H1 (cell line): ENCODE measurements around the gene MLF1. TPM values are rescaled to one million over a fixed set of nuclear protein-coding genes. Genes with fewer than 3 reads are reported as not detected.

Experiments
- CTCF ChIA-PET: fragments of 300-600 bp; sonication (Branson Sonifier 250); formaldehyde crosslinking; loops from one replicate; lab custom pipeline; 2021; ENCODE audit not compliant: partially characterized antibody; lab: Charles Lee
- POLR2A ChIA-PET: fragments of 300-600 bp; sonication (Branson Sonifier 250); formaldehyde crosslinking; loops from one replicate; lab custom pipeline; 2021; ENCODE audit warnings: inconsistent platforms; ENCODE audit not compliant: partially characterized antibody; lab: Charles Lee
- DNase-seq, 2 experiments: peaks; one replicate each; pipeline versions ENCODE4 v3.0.0 to v3.0.0-alpha.2; 2010 to 2022; ENCODE audit warnings: low spot score in 2 of 2, low read depth in 1 of 2, mixed read lengths in 1 of 2
- FAIRE-seq: peaks from 2 replicates; lab custom pipeline; 2011; peaks lifted over from hg19 to GRCh38; lab: Jason Lieb, UNC
- H2AFZ ChIP-seq: 2 replicates; pipeline ENCODE4 v1.8.1; 2012; ENCODE audit warnings: low read length, inconsistent platforms
- H2AK5ac ChIP-seq: 2 replicates; pipeline ENCODE4 v1.6.1; 2013; ENCODE audit warnings: low read depth, low read length
- H2BK120ac ChIP-seq: replicated peaks from 2 replicates; pipeline ENCODE3; 2013; ENCODE audit warnings: low read depth, low read length, inconsistent platforms
- H2BK12ac ChIP-seq: 2 replicates; pipeline ENCODE4 v1.6.1; 2013; ENCODE audit warnings: low read depth, low read length
- H2BK15ac ChIP-seq: 2 replicates; pipeline ENCODE4 v1.6.1; 2013; ENCODE audit warnings: low read length
- H2BK20ac ChIP-seq: 2 replicates; pipeline ENCODE4 v1.6.1; 2013; ENCODE audit warnings: low read length
- H2BK5ac ChIP-seq: 2 replicates; pipeline ENCODE4 v1.6.1; 2013; ENCODE audit warnings: low read depth, low read length
- H3K14ac ChIP-seq: 2 replicates; pipeline ENCODE4 v1.6.1; 2013; ENCODE audit warnings: inconsistent platforms; ENCODE audit not compliant: insufficient read length
- H3K18ac ChIP-seq: 2 replicates; pipeline ENCODE4 v1.6.1; 2013; ENCODE audit warnings: low read length; ENCODE audit errors: extremely low read depth
- H3K23ac ChIP-seq: 2 replicates; pipeline ENCODE4 v1.6.1; 2013; ENCODE audit warnings: inconsistent platforms; ENCODE audit not compliant: insufficient read length
- H3K23me2 ChIP-seq: 2 replicates; pipeline ENCODE4 v1.6.1; 2013; ENCODE audit warnings: low read depth, low read length
- H3K27ac ChIP-seq: 2 replicates; pipeline ENCODE4 v1.6.1; 2011; ENCODE audit warnings: low read depth, low read length, inconsistent platforms
- H3K27me3 ChIP-seq, 4 experiments: replicated peaks in 1 of 4; 1 replicate in 1 of 4; 2 replicates in 3 of 4; pipeline versions ENCODE4 v1.6.1 to v1.8.1; 2011 to 2013; ENCODE audit warnings: low read length in 3 of 4, mild to moderate bottlenecking in 3 of 4, inconsistent platforms in 2 of 4, mixed read lengths in 2 of 4, moderate library complexity in 1 of 4; ENCODE audit not compliant: control insufficient read depth in 3 of 4, insufficient read depth in 3 of 4; ENCODE audit errors: extremely low read depth in 1 of 4
- H3K36me3 ChIP-seq, 4 experiments: 2 replicates each; pipeline versions ENCODE4 v1.6.1 to v1.8.1; 2011 to 2013; ENCODE audit warnings: mild to moderate bottlenecking in 4 of 4, low read length in 3 of 4, moderate library complexity in 2 of 4, control low read depth in 1 of 4, inconsistent platforms in 1 of 4; ENCODE audit not compliant: insufficient read depth in 4 of 4, control insufficient read depth in 2 of 4
- H3K4ac ChIP-seq: replicated peaks from 2 replicates; pipeline ENCODE3; 2013; ENCODE audit warnings: low read length, low read depth, mixed read lengths, inconsistent platforms; ENCODE audit not compliant: insufficient read length
- H3K4me1 ChIP-seq, 4 experiments: replicated peaks in 1 of 4; 1 replicate in 1 of 4; 2 replicates in 3 of 4; pipeline versions ENCODE4 v1.6.1 to v1.8.1; 2011 to 2013; ENCODE audit warnings: low read length in 3 of 4, inconsistent platforms in 2 of 4, mixed read lengths in 1 of 4; ENCODE audit not compliant: insufficient read depth in 4 of 4, control insufficient read depth in 3 of 4
- H3K4me2 ChIP-seq, 2 experiments: 2 replicates each; pipeline versions ENCODE4 v1.6.1 to v1.8.1; 2011 to 2013; ENCODE audit warnings: low read depth in 2 of 2, low read length in 2 of 2, control low read depth in 1 of 2, inconsistent platforms in 1 of 2, mild to moderate bottlenecking in 1 of 2; ENCODE audit not compliant: insufficient read depth in 1 of 2
- H3K4me3 ChIP-seq, 4 experiments: fragments of 200-600, 300-600 bp in 1 of 4; sonication (generic), shearing (Covaris generic), sonication (Bioruptor Twin) in 1 of 4; 2 replicates each; pipeline versions ENCODE4 v1.5.1 to v1.8.1; 2011 to 2016; ENCODE audit warnings: low read length in 4 of 4, low read depth in 3 of 4, control low read depth in 2 of 4, inconsistent platforms in 2 of 4, mild to moderate bottlenecking in 2 of 4, mixed read lengths in 1 of 4, moderate library complexity in 1 of 4; ENCODE audit not compliant: insufficient read depth in 2 of 4; ENCODE audit errors: extremely low read depth in 1 of 4
- H3K56ac ChIP-seq: replicated peaks from 2 replicates; pipeline ENCODE3; 2013; ENCODE audit warnings: low read depth, mild to moderate bottlenecking, mixed read lengths, low read length, inconsistent platforms; ENCODE audit not compliant: insufficient read length
- H3K79me1 ChIP-seq: 2 replicates; pipeline ENCODE4 v1.6.1; 2013; ENCODE audit warnings: low read depth, low read length, control low read depth
- H3K79me2 ChIP-seq, 2 experiments: 2 replicates each; pipeline versions ENCODE4 v1.6.1 to v1.8.1; 2012 to 2013; ENCODE audit warnings: low read length in 2 of 2, mild to moderate bottlenecking in 2 of 2, inconsistent platforms in 1 of 2; ENCODE audit not compliant: insufficient read depth in 2 of 2, control insufficient read depth in 1 of 2
- H3K9ac ChIP-seq, 4 experiments: replicated peaks in 1 of 4; 1 replicate in 1 of 4; 2 replicates in 3 of 4; pipeline versions ENCODE4 v1.6.1 to v1.8.1; 2011 to 2013; ENCODE audit warnings: low read depth in 3 of 4, low read length in 3 of 4, control low read depth in 2 of 4, mild to moderate bottlenecking in 2 of 4, moderate library complexity in 2 of 4, inconsistent platforms in 1 of 4; ENCODE audit errors: extremely low read depth in 1 of 4
- H3K9me3 ChIP-seq, 2 experiments: 2 replicates each; pipeline versions ENCODE4 v1.6.1 to v1.8.1; 2012 to 2013; ENCODE audit warnings: mild to moderate bottlenecking in 2 of 2, moderate library complexity in 2 of 2, control low read depth in 1 of 2, inconsistent platforms in 1 of 2, low read depth in 1 of 2, low read length in 1 of 2, mixed read lengths in 1 of 2; ENCODE audit not compliant: insufficient read depth in 2 of 2
- H4K20me1 ChIP-seq, 2 experiments: replicated peaks in 1 of 2; 2 replicates each; pipeline versions ENCODE3 to v1.8.1; 2011 to 2013; ENCODE audit warnings: inconsistent platforms in 2 of 2, low read length in 2 of 2, mild to moderate bottlenecking in 1 of 2; ENCODE audit not compliant: insufficient read depth in 2 of 2, control insufficient read depth in 1 of 2
- H4K5ac ChIP-seq: 2 replicates; pipeline ENCODE4 v1.6.1; 2013; ENCODE audit warnings: low read length, low read depth, mixed read lengths, inconsistent platforms; ENCODE audit not compliant: insufficient read length
- H4K8ac ChIP-seq: 2 replicates; pipeline ENCODE4 v1.8.0; 2013; ENCODE audit warnings: mild to moderate bottlenecking, moderate library complexity, low read length, inconsistent platforms; ENCODE audit not compliant: insufficient read depth; ENCODE audit errors: extremely low read depth
- H4K91ac ChIP-seq: replicated peaks from 2 replicates; pipeline ENCODE3; 2013; ENCODE audit warnings: low read length, mixed read lengths, inconsistent platforms; ENCODE audit not compliant: insufficient read length
- BCL11A ChIP-seq, 2 experiments: IDR thresholded peaks; one replicate each; pipeline ENCODE4 v1.6.1; 2011; ENCODE audit warnings: low read depth in 2 of 2, low read length in 2 of 2, mild to moderate bottlenecking in 2 of 2
- CREB1 ChIP-seq: IDR thresholded peaks from 2 replicates; pipeline ENCODE4 v1.6.1; 2012; ENCODE audit warnings: inconsistent platforms
- EP300 ChIP-seq, 2 experiments: IDR thresholded peaks; 1 replicate in 1 of 2; 2 replicates in 1 of 2; pipeline ENCODE4 v1.6.1; 2011 to 2012; ENCODE audit warnings: low read depth in 2 of 2, low read length in 2 of 2, mild to moderate bottlenecking in 2 of 2, borderline replicate concordance in 1 of 2, inconsistent platforms in 1 of 2, moderate library complexity in 1 of 2
- GABPA ChIP-seq: IDR thresholded peaks from 2 replicates; pipeline ENCODE4 v1.6.1; 2011; ENCODE audit warnings: mild to moderate bottlenecking, low read length, moderate library complexity, borderline replicate concordance; ENCODE audit not compliant: insufficient read depth
- HDAC6 ChIP-seq: IDR thresholded peaks from one replicate; pipeline ENCODE4 v1.7.1; 2012; ENCODE audit warnings: low read depth, mild to moderate bottlenecking, inconsistent platforms, low read length, moderate library complexity
- KDM1A ChIP-seq: fragments of 200-600, 300-600 bp; sonication (generic); IDR thresholded peaks from 2 replicates; pipeline ENCODE4 v1.7.1; 2016; ENCODE audit warnings: mild to moderate bottlenecking, low read length, borderline replicate concordance
- MAFK ChIP-seq: IDR thresholded peaks from 2 replicates; pipeline ENCODE4 v1.6.1; 2012; ENCODE audit warnings: low read depth, mild to moderate bottlenecking, improper control_type of control experiment, low read length
- NRF1 ChIP-seq: IDR thresholded peaks from 2 replicates; pipeline ENCODE4 v1.6.1; 2011; ENCODE audit warnings: mild to moderate bottlenecking, low read depth, low read length, improper control_type of control experiment
- POU5F1 ChIP-seq: IDR thresholded peaks from 2 replicates; pipeline ENCODE4 v1.6.1; 2011; ENCODE audit warnings: low read depth, mild to moderate bottlenecking, low read length, moderate library complexity
- SIRT6 ChIP-seq: IDR thresholded peaks from one replicate; pipeline ENCODE4 v1.7.1; 2012; ENCODE audit warnings: low read length, inconsistent platforms
- SP1 ChIP-seq: IDR thresholded peaks from 2 replicates; pipeline ENCODE4 v1.6.1; 2011; ENCODE audit warnings: low read depth, low read length
- TAF1 ChIP-seq: IDR thresholded peaks from 2 replicates; pipeline ENCODE4 v1.6.1; 2011; ENCODE audit warnings: mild to moderate bottlenecking, low read depth, low read length
- TBP ChIP-seq: IDR thresholded peaks from 2 replicates; pipeline ENCODE4 v1.6.1; 2011; ENCODE audit warnings: low read depth, low read length, improper control_type of control experiment
- WGBS, 2 experiments: shearing (Covaris generic) in 1 of 2; methylation state at CpG; one replicate each; pipeline versions ENCODE4 v1.1.6 to v1.1.7; 2013 to 2015; ENCODE audit warnings: low lambda C conversion rate in 2 of 2, mixed read lengths in 2 of 2, inconsistent platforms in 1 of 2, low coverage in 1 of 2, missing lambda C conversion rate in 1 of 2; ENCODE audit not compliant: insufficient replicate concordance in 2 of 2, insufficient coverage in 1 of 2, insufficient read length in 1 of 2; ENCODE audit errors: extremely low coverage in 1 of 2, missing lambda C conversion rate in 1 of 2; 5-methylcytosine and 5-hydroxymethylcytosine counted together
- polyA plus RNA-seq, 7 experiments: library from polyadenylated mRNA; depleted of rRNA in 3 of 7; stranded (reverse) in 5 of 7; unstranded in 2 of 7; fragments of >200 nt in 5 of 7; fragments of 200-250 nt in 2 of 7; gene quantifications; 1 replicate in 5 of 7; 2 replicates in 1 of 7; 4 replicates in 1 of 7; pipeline versions ENCODE4 v1.2.1 to v1.2.3, GENCODE V29; 2011 to 2013; ENCODE audit warnings: missing spikeins in 2 of 7, mixed read lengths in 2 of 7
- total RNA-seq: library from RNA; stranded (reverse); fragmentation: NEBNext Ultra II Directional; extraction: Animal tissue kit (Norgen Biotek cat#: 25700); gene quantifications from 2 replicates; pipeline ENCODE4 v1.2.1, GENCODE V29; 2021
- TF ChIP-seq, protein P1 (sequence below): IDR thresholded peaks from 2 replicates; pipeline ENCODE4 v1.6.1; 2011; ENCODE audit warnings: low read length, improper control_type of control experiment

The MLF1 gene
- total and polyA plus RNA-seq, 2 of the 8 experiments (the other 6 are each of a cell fraction or from before 2014, with no cell fraction given), result 13.4 to 48.9 TPM

DNA sequence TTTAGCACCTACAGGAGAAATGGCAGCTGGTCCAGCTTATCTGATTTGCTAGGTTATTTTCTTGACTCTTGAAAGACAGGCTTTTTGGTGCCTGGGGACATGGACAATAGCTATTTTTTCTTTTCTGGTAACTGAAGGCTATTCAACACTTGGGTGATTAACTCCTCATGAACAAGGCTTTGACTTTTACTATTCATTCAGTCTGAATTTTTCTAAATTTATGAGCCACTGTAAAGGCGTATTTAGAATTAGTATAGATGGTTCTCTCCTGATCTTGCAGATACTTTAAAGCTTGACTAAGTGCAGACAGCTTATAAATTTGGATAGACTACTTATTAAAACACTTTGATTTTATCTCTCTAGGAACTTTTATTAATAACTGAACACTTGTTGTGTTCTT lies 54.9 kb downstream of the MLF1 start:
- no peak overlapping the region for H3K18ac ChIP-seq
- no peak overlapping the region for H3K4ac ChIP-seq
- ChIA-PET CTCF (interaction anchor here (0.8 to 1.4 kb wide), 4 partner anchors 12 to 34 kb away, joined by 3 to 4 read pairs (median 3); partner anchors contain the start of gene GFM1), POLR2A (no interaction called here)
- no peak overlapping the region for H3K9ac ChIP-seq
- no peaks in the 10 kb centered on the region for H3K27me3 ChIP-seq
- no peak overlapping the region for H4K5ac ChIP-seq
- H2BK120ac ChIP-seq, result no peak overlapping the region
- no peak for FAIRE-seq
- no peak for DNase-seq
- no peak overlapping the region for H3K23ac ChIP-seq
- H2AFZ ChIP-seq, result no peak overlapping the region
- H2BK15ac ChIP-seq, result no peak overlapping the region
- no peak overlapping the region for H4K91ac ChIP-seq
- H2BK12ac ChIP-seq, result no peak overlapping the region
- H3K79me1 ChIP-seq, result no peaks in the 10 kb centered on the region
- no peak overlapping the region for H3K4me3 ChIP-seq
- WGBS, 2 experiments, result 43% methylated on average over 1 of the region's 1 CpG; no CpG with 5 or more reads in 1 of the 2 experiments
- no peaks in the 10 kb centered on the region for H3K4me1 ChIP-seq
- no peaks in the 10 kb centered on the region for H3K9me3 ChIP-seq
- H4K20me1 ChIP-seq, result no peaks in the 10 kb centered on the region
- no peak overlapping the region for H4K8ac ChIP-seq
- no peak overlapping the region for H2BK5ac ChIP-seq
- H3K27ac ChIP-seq, result no peak overlapping the region
- H3K23me2 ChIP-seq, result no peaks in the 10 kb centered on the region
- no peaks in the 10 kb centered on the region for H3K36me3 ChIP-seq
- H3K4me2 ChIP-seq, result no peak overlapping the region
- H3K14ac ChIP-seq, result no peak overlapping the region
- no peak overlapping the region for H2AK5ac ChIP-seq
- H2BK20ac ChIP-seq, result no peak overlapping the region
- H3K79me2 ChIP-seq, result no peaks in the 10 kb centered on the region
- H3K56ac ChIP-seq, result no peak overlapping the region
- TF ChIP-seq, protein P1, sequence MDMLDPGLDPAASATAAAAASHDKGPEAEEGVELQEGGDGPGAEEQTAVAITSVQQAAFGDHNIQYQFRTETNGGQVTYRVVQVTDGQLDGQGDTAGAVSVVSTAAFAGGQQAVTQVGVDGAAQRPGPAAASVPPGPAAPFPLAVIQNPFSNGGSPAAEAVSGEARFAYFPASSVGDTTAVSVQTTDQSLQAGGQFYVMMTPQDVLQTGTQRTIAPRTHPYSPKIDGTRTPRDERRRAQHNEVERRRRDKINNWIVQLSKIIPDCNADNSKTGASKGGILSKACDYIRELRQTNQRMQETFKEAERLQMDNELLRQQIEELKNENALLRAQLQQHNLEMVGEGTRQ, result no peak
- TF ChIP-seq EP300 (IDR thresholded peaks at IDR 0.05; ENCODE audit: borderline replicate concordance in 1 of 2, low read depth in 2 of 2, low read length in 2 of 2) (no peak), GABPA (no peak), SIRT6 (no peak), TBP (no peak), SP1 (no peak), MAFK (no peak), KDM1A (no peak), POU5F1 (no peak), CREB1 (no peak), HDAC6 (no peak), BCL11A (IDR thresholded peaks at IDR 0.05; ENCODE audit: low read depth in 2 of 2, low read length in 2 of 2) (no peak), TAF1 (no peak), NRF1 (no peak)
